WTC11 (cell line): ENCODE data around the gene ZNF212. TPM values are rescaled to one million over a fixed set of nuclear protein-coding genes. Genes with fewer than 3 reads are reported as not detected.
A peak's percentile ranks its signal among the peaks of the same experiment; 100 is the strongest.

Experiments used
- ATAC-seq: fragments of 200-7000 bp; cut with Tn5 transposase; 2 replicates; pipeline ENCODE4 v1.10.0; 2021; ENCODE audit warnings: mild to moderate bottlenecking, moderate library complexity
- CTCF ChIA-PET: fragments of 300-600 bp; sonication (Branson Sonifier 250); formaldehyde crosslinking; loops from one replicate; lab custom pipeline; 2021; ENCODE audit warnings: antibody characterized with exemption; lab: Charles Lee
- POLR2A ChIA-PET: fragments of 350-600 bp; sonication (Branson Sonifier 250); formaldehyde crosslinking; loops from one replicate; lab custom pipeline; 2021; ENCODE audit warnings: antibody characterized with exemption; lab: Charles Lee
- DNase-seq: peaks from one replicate; pipeline ENCODE4 v3.0.0; 2021; ENCODE audit warnings: low spot score
- H3K27ac Mint-ChIP-seq: 2 replicates; pipeline ENCODE4 v1.8.0; 2021; ENCODE audit warnings: mixed read lengths
- H3K27me3 Mint-ChIP-seq: 2 replicates; pipeline ENCODE4 v1.8.0; 2021; ENCODE audit warnings: low read depth, mild to moderate bottlenecking, moderate library complexity, mixed read lengths
- H3K36me3 Mint-ChIP-seq: 2 replicates; pipeline ENCODE4 v1.8.0; 2021; ENCODE audit warnings: mixed read lengths
- H3K4me1 Mint-ChIP-seq: 2 replicates; pipeline ENCODE4 v1.8.0; 2022; ENCODE audit warnings: mixed read lengths
- H3K4me3 Mint-ChIP-seq: 2 replicates; pipeline ENCODE4 v1.8.0; 2021; ENCODE audit warnings: mild to moderate bottlenecking, moderate library complexity, mixed read lengths
- H3K9me3 Mint-ChIP-seq: 2 replicates; pipeline ENCODE4 v1.8.0; 2021; ENCODE audit warnings: mixed read lengths
- AR ChIP-seq: fragments of 250-450 bp; sonication (Bioruptor Pico); IDR thresholded peaks from 2 replicates; pipeline ENCODE4 v1.9.0; 2021; ENCODE audit warnings: mild to moderate bottlenecking
- ELF4 ChIP-seq: sonication (generic); formaldehyde crosslinking; IDR thresholded peaks from 2 replicates; pipeline ENCODE4 v1.8.1; 2022; ENCODE audit warnings: low read depth, mild to moderate bottlenecking, moderate library complexity, missing genetic modification reagents
- ERG ChIP-seq: fragments of 250-450 bp; sonication (Bioruptor Pico); IDR thresholded peaks from 2 replicates; pipeline ENCODE4 v1.8.0; 2021; ENCODE audit warnings: mild to moderate bottlenecking
- FOXP1 ChIP-seq: sonication (generic); formaldehyde crosslinking; IDR thresholded peaks from 2 replicates; pipeline ENCODE4 v1.8.0; 2022; ENCODE audit warnings: missing genetic modification reagents, mild to moderate bottlenecking, moderate library complexity, borderline replicate concordance
- GRHL2 ChIP-seq: fragments of 250-450 bp; sonication (Bioruptor Pico); IDR thresholded peaks from 2 replicates; pipeline ENCODE4 v1.8.0; 2022; ENCODE audit warnings: mild to moderate bottlenecking, moderate library complexity; ENCODE audit not compliant: insufficient replicate concordance, severe bottlenecking
- GTF2I ChIP-seq: fragments of 250-450 bp; sonication (Bioruptor Pico); conservative IDR thresholded peaks from 2 replicates; pipeline ENCODE4 v1.4.0; 2021; ENCODE audit warnings: mild to moderate bottlenecking
- IRF2 ChIP-seq: sonication (generic); formaldehyde crosslinking; IDR thresholded peaks from 2 replicates; pipeline ENCODE4 v1.8.0; 2022; ENCODE audit warnings: low read depth, missing genetic modification reagents, borderline replicate concordance
- JAZF1 ChIP-seq: fragments of 250-450 bp; sonication (Bioruptor Pico); IDR thresholded peaks from 2 replicates; pipeline ENCODE4 v1.9.0; 2021; ENCODE audit warnings: moderate library complexity, mild to moderate bottlenecking, inconsistent platforms
- MXD4 ChIP-seq: fragments of 250-450 bp; sonication (Bioruptor Pico); IDR thresholded peaks from 2 replicates; pipeline ENCODE4 v1.8.0; 2021; ENCODE audit warnings: mild to moderate bottlenecking, moderate library complexity, borderline replicate concordance
- NR1H2 ChIP-seq: sonication (generic); formaldehyde crosslinking; IDR thresholded peaks from 2 replicates; pipeline ENCODE4 v1.9.0; 2021; ENCODE audit warnings: mild to moderate bottlenecking, moderate library complexity, missing genetic modification reagents
- PRDM15 ChIP-seq: sonication (generic); formaldehyde crosslinking; IDR thresholded peaks from 2 replicates; pipeline ENCODE4 v1.8.0; 2022; ENCODE audit warnings: missing genetic modification reagents
- SMAD3 ChIP-seq: sonication (generic); formaldehyde crosslinking; IDR thresholded peaks from 2 replicates; pipeline ENCODE4 v1.8.0; 2022; ENCODE audit warnings: missing genetic modification reagents, mild to moderate bottlenecking, borderline replicate concordance
- TCF7 ChIP-seq: sonication (generic); formaldehyde crosslinking; IDR thresholded peaks from 2 replicates; pipeline ENCODE4 v1.8.0; 2022; ENCODE audit warnings: mild to moderate bottlenecking, low read depth, missing genetic modification reagents, moderate library complexity
- TEAD1 ChIP-seq: sonication (generic); formaldehyde crosslinking; IDR thresholded peaks from 2 replicates; pipeline ENCODE4 v1.8.0; 2022; ENCODE audit warnings: mild to moderate bottlenecking, missing genetic modification reagents
- ZNF416 ChIP-seq: fragments of 250-450 bp; sonication (Bioruptor Pico); IDR thresholded peaks from 2 replicates; pipeline ENCODE4 v1.9.0; 2021; ENCODE audit warnings: mild to moderate bottlenecking, inconsistent platforms
- total RNA-seq: library from RNA; stranded (reverse); gene quantifications from 3 replicates; pipeline ENCODE4 v1.2.3, GENCODE V29; 2021

The ZNF212 gene
- total RNA-seq, 1 experiment from 2014 or later = 23.0 TPM

- TF ChIP-seq AR (CRISPR knock-in tag) (no peak), GRHL2 (CRISPR knock-in tag) (no peak), MXD4 (CRISPR knock-in tag) (no peak), FOXP1 (CRISPR knock-in tag) (no peak), PRDM15 (CRISPR knock-in tag) (no peak)
Measured at GRCh38 chr7:149240637-149241036, 1.2 kb downstream of the ZNF212 start (continued).

- DNase-seq (no peak), ATAC-seq (no peak)
- Mint-ChIP-seq H3K27me3 (peaks cover 12% of the 10 kb centered on the region; the same call in 1 of the 2 replicates), H3K4me3 (peak overlapping the region; percentile 25; the same call in 1 of the 2 replicates), H3K36me3 (peaks cover 12% of the 10 kb centered on the region), H3K4me1 (peaks cover 11% of the 10 kb centered on the region), H3K9me3 (peaks cover 12% of the 10 kb centered on the region), H3K27ac (no peak overlapping the region)
- TF ChIP-seq NR1H2 (no peak), IRF2 (CRISPR knock-in tag) (no peak), TEAD1 (CRISPR knock-in tag) (no peak), ELF4 (CRISPR knock-in tag) (no peak), GTF2I (CRISPR knock-in tag) (no peak), SMAD3 (CRISPR knock-in tag) (no peak), MXD4 (CRISPR knock-in tag) (no peak), ERG (CRISPR knock-in tag) (no peak)
- CTCF ChIA-PET = interaction anchor here (1.2 kb wide), 1 partner anchor 364 kb away, joined by 4 read pairs; no protein-coding TSS in a partner anchor
- POLR2A ChIA-PET = no interaction called here
Measured at GRCh38 chr7:149241696-149242095, 2.2 kb downstream of the ZNF212 start.

GRCh38 chr7:149245244-149245643 is 5.8 kb downstream of the ZNF212 start:
- Mint-ChIP-seq H3K27me3 (no peaks in the 10 kb centered on the region), H3K36me3 (peaks cover 15% of the 10 kb centered on the region), H3K4me3 (no peak overlapping the region), H3K9me3 (peaks cover 9% of the 10 kb centered on the region), H3K4me1 (peaks cover 6% of the 10 kb centered on the region), H3K27ac (no peak overlapping the region)
- DNase-seq = no peak
- ChIA-PET CTCF (no interaction called here), POLR2A (no interaction called here)
- TF ChIP-seq JAZF1 (CRISPR knock-in tag) = no peak
- no peak for TF ChIP-seq ZNF416 (CRISPR knock-in tag)
- no peak for TF ChIP-seq TCF7
- no peak for TF ChIP-seq NR1H2
- ATAC-seq = no peak
